Loucy (cell line): ENCODE data around the gene ZNF354B.

Experiments
- H2AFZ ChIP-seq: fragments of 200-600 bp; sonication (generic); 2 replicates; pipeline ENCODE4 v1.6.0; 2016; ENCODE audit warnings: antibody characterized with exemption, mild to moderate bottlenecking, low read length, moderate library complexity
- H3F3A ChIP-seq: fragments of 200-600 bp; 2 replicates; pipeline ENCODE4 v1.6.0; 2016; ENCODE audit warnings: antibody characterized with exemption, low read depth, mild to moderate bottlenecking
- H3K27me3 ChIP-seq: fragments of 200-600 bp; sonication (generic); 2 replicates; pipeline ENCODE4 v1.6.1; 2014; ENCODE audit warnings: low read length, mild to moderate bottlenecking; ENCODE audit not compliant: insufficient read depth, poor library complexity, severe bottlenecking
- H3K36me3 ChIP-seq: fragments of 200-600 bp; sonication (generic); 2 replicates; pipeline ENCODE4 v1.6.1; 2016; ENCODE audit warnings: low read length; ENCODE audit not compliant: insufficient read depth
- H3K4me1 ChIP-seq: fragments of 200-600 bp; sonication (generic); 2 replicates; pipeline ENCODE4 v1.5.1; 2014; ENCODE audit warnings: low read length, mild to moderate bottlenecking; ENCODE audit not compliant: insufficient read depth, poor library complexity, severe bottlenecking
- H3K4me2 ChIP-seq: fragments of 200-600 bp; sonication (generic); 2 replicates; pipeline ENCODE4 v1.6.0; 2014; ENCODE audit warnings: antibody characterized with exemption, low read length, low read depth, mild to moderate bottlenecking; ENCODE audit not compliant: poor library complexity, severe bottlenecking
- H3K4me3 ChIP-seq: fragments of 200-600 bp; sonication (generic); 2 replicates; pipeline ENCODE4 v1.5.1; 2014; ENCODE audit warnings: low read length, mild to moderate bottlenecking, mixed read lengths; ENCODE audit not compliant: poor library complexity, severe bottlenecking
- H3K79me2 ChIP-seq: fragments of 200-600 bp; sonication (generic); 2 replicates; pipeline ENCODE4 v1.6.1; 2014; ENCODE audit warnings: low read length; ENCODE audit not compliant: insufficient read depth
- H3K9ac ChIP-seq: fragments of 200-600 bp; sonication (generic); 2 replicates; pipeline ENCODE4 v1.6.0; 2014; ENCODE audit warnings: mild to moderate bottlenecking, low read depth, low read length, moderate library complexity; ENCODE audit not compliant: poor library complexity, severe bottlenecking
- H3K9me2 ChIP-seq: fragments of 200-600 bp; sonication (generic); replicated peaks from 2 replicates; pipeline ENCODE4 v1.6.1; 2016; ENCODE audit warnings: low read depth, low read length, mixed read lengths
- H3K9me3 ChIP-seq: fragments of 200-600 bp; sonication (generic); 2 replicates; pipeline ENCODE4 v1.6.1; 2014; ENCODE audit warnings: mild to moderate bottlenecking, antibody characterized with exemption, low read length, low read depth; ENCODE audit not compliant: insufficient read depth
- H4K20me1 ChIP-seq: fragments of 200-600 bp; sonication (generic); 2 replicates; pipeline ENCODE4 v1.6.0; 2014; ENCODE audit warnings: antibody characterized with exemption, low read length, mild to moderate bottlenecking; ENCODE audit not compliant: insufficient read depth, poor library complexity, severe bottlenecking
- EZH2phosphoT487 ChIP-seq: fragments of 200-600 bp; IDR thresholded peaks from 2 replicates; pipeline ENCODE4 v1.6.1; 2018; ENCODE audit warnings: antibody characterized with exemption, mild to moderate bottlenecking, moderate library complexity, borderline replicate concordance
- TF ChIP-seq, protein P1 (sequence below): fragments of 200-600 bp; sonication (generic); conservative IDR thresholded peaks from 2 replicates; pipeline ENCODE4 v1.5.1; 2014; ENCODE audit warnings: mild to moderate bottlenecking, antibody characterized with exemption, low read length

The ZNF354B gene

DNA sequence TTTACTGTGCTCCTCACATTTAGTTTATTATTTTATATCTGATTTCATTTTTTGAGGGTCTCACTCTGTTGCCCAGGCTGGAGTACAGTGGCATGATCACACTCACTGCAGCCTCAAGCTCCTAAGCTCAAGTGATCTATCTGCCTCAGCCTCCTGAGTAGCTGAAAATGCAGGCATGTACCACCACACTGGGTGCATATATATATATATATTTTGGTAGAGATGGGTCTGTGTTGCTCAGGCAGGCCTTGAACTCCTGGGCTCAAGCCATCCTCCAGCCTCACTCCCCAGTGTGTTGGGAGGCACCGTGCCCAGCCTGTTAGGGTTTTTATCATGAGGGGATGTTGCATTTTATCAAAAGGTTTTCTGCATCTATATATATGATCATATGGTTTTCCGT, 39.8 kb upstream of the ZNF354B start:
- H3K4me2 ChIP-seq = no peak overlapping the region
- TF ChIP-seq, protein P1, sequence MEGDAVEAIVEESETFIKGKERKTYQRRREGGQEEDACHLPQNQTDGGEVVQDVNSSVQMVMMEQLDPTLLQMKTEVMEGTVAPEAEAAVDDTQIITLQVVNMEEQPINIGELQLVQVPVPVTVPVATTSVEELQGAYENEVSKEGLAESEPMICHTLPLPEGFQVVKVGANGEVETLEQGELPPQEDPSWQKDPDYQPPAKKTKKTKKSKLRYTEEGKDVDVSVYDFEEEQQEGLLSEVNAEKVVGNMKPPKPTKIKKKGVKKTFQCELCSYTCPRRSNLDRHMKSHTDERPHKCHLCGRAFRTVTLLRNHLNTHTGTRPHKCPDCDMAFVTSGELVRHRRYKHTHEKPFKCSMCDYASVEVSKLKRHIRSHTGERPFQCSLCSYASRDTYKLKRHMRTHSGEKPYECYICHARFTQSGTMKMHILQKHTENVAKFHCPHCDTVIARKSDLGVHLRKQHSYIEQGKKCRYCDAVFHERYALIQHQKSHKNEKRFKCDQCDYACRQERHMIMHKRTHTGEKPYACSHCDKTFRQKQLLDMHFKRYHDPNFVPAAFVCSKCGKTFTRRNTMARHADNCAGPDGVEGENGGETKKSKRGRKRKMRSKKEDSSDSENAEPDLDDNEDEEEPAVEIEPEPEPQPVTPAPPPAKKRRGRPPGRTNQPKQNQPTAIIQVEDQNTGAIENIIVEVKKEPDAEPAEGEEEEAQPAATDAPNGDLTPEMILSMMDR = no peak
- no peak for TF ChIP-seq EZH2phosphoT487
- H3K79me2 ChIP-seq = no peaks in the 10 kb centered on the region
- no peaks in the 10 kb centered on the region for H3K4me1 ChIP-seq
- no peaks in the 10 kb centered on the region for H3K9me2 ChIP-seq
- no peaks in the 10 kb centered on the region for H3F3A ChIP-seq
- no peak overlapping the region for H2AFZ ChIP-seq
- no peaks in the 10 kb centered on the region for H3K36me3 ChIP-seq
- H3K9ac ChIP-seq = no peak overlapping the region
- H3K9me3 ChIP-seq = no peaks in the 10 kb centered on the region
- H3K27me3 ChIP-seq = no peaks in the 10 kb centered on the region
- no peak overlapping the region for H3K4me3 ChIP-seq
- no peaks in the 10 kb centered on the region for H4K20me1 ChIP-seq

DNA sequence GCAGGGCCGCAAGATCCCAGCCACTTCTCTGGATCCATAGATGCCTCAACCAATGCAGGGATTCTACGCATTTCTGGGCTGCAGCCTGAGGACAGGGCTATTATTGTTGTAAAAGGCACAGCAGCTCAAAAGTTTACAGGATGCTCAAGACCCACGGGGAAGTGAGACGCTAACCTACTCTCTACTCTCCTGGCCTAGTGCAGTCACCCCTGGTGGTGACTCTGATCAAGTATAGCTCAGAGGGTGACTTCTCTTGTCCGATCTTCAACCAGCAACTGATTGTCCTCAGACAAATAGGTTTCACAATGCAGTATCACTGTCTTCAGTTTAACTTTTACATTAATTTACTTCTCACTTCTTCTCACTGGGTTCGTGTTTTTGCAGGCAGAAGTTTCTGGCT, 34.3 kb upstream of the ZNF354B start:
- Histone ChIP-seq H3K9me2 (no peaks in the 10 kb centered on the region), H2AFZ (no peak overlapping the region), H3F3A (no peaks in the 10 kb centered on the region), H3K4me1 (no peaks in the 10 kb centered on the region), H3K4me3 (no peak overlapping the region), H3K79me2 (no peaks in the 10 kb centered on the region), H3K36me3 (no peaks in the 10 kb centered on the region), H3K9ac (no peak overlapping the region), H3K4me2 (no peak overlapping the region), H4K20me1 (no peaks in the 10 kb centered on the region), H3K27me3 (no peaks in the 10 kb centered on the region), H3K9me3 (no peaks in the 10 kb centered on the region)
- TF ChIP-seq, protein P1 = no peak
- no peak for TF ChIP-seq EZH2phosphoT487

DNA sequence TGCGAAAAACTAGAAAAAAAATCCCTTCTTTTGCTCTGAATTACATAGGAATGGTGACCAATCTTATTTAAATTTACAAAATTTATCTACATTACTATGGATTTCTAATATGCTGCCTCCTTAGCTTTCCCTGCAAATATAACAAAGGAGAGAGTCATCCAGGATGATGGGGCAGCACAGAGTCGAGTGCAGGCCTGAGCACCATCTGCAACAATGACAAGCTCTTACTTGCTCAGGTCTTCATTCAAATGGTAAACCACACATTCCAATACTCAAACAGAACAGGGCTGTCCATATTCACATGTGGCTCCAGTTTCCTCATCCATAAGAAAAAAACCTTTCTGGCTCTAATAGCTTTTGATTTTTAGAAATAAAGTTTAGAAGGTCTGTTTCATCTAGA, 33.5 kb upstream of the ZNF354B start:
- Histone ChIP-seq H3K4me1 (no peaks in the 10 kb centered on the region), H3K4me2 (no peak overlapping the region), H2AFZ (no peak overlapping the region), H3K9ac (no peak overlapping the region), H4K20me1 (no peaks in the 10 kb centered on the region), H3K36me3 (no peaks in the 10 kb centered on the region), H3K9me3 (no peaks in the 10 kb centered on the region), H3K4me3 (no peak overlapping the region), H3F3A (no peaks in the 10 kb centered on the region), H3K79me2 (no peaks in the 10 kb centered on the region), H3K27me3 (no peaks in the 10 kb centered on the region), H3K9me2 (no peaks in the 10 kb centered on the region)
- TF ChIP-seq, protein P1 = no peak
- TF ChIP-seq EZH2phosphoT487 = no peak
